Measurements from ENCODE around the gene SDS.

The SDS gene, protein sequence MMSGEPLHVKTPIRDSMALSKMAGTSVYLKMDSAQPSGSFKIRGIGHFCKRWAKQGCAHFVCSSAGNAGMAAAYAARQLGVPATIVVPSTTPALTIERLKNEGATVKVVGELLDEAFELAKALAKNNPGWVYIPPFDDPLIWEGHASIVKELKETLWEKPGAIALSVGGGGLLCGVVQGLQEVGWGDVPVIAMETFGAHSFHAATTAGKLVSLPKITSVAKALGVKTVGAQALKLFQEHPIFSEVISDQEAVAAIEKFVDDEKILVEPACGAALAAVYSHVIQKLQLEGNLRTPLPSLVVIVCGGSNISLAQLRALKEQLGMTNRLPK

GRCh38 chr12:113403435-113404415, at the start of gene SDS:
TSS of gene SDS (minus strand) at chr12:113403887. CDS start at chr12:113399708, 4,179 bp downstream.
- no peak within 1 kb of the TSS for H3K4me3 Mint-ChIP-seq
- H3K4me1 Mint-ChIP-seq, result no peaks in the 10 kb centered on the region
- no peak within 1 kb of the TSS for H3K27ac Mint-ChIP-seq
- ATAC-seq (peak; percentile 31), DNase-seq (ENCODE audit: low spot score in 2 of 2) (no peak)
- H3K9me3 Mint-ChIP-seq, result no peaks in the 10 kb centered on the region
- no peaks in the 10 kb centered on the region for H3K36me3 Mint-ChIP-seq

DNA sequence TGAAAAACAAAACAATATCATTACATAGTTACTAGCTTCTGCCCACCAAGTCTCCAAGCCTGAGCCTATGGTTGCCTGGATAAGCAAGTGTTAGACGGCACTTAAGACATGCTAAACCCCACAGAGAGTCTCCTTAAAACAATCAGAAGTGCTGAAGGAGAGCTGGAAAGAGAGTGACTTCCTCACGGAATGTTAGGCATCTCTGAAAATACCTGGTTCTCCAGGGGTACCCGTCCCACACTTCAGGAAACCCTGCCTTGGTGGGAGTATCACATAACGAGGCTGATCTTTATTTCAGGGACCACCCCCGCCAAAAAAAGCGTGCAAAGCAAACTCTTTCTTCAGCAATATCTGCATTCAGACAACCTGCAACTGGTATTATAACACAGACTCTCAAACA, 49.6 kb upstream of the SDS start:
- no peaks in the 10 kb centered on the region for H3K9me3 Mint-ChIP-seq
- no peaks in the 10 kb centered on the region for H3K36me3 Mint-ChIP-seq
- no peaks in the 10 kb centered on the region for H3K4me1 Mint-ChIP-seq
- H3K4me3 Mint-ChIP-seq, result no peak overlapping the region
- no peak overlapping the region for H3K27ac Mint-ChIP-seq
- DNase-seq (ENCODE audit: low spot score in 2 of 2) (no peak), ATAC-seq (no peak)

DNA sequence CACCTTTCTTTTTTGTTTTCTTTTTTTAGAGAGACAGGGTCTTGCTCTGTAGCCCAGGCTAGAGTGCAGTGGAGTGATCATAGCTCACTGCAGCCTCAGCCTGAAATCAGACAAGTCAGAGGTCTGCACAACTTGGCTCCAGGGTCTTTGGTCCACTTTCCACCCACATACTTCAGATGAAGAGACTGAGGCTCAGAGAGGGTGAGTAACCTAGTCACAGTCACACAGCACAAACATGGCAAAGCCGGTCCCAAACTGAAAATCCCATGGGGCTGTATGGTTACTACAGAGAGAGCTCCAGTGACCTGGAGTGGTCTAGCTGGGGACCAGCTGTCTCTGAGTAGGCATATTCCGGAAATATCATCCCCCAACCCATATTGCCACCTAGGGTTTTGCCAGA, 48.8 kb upstream of the SDS start:
- ATAC-seq (no peak), DNase-seq (ENCODE audit: low spot score in 2 of 2) (no peak)
- H3K27ac Mint-ChIP-seq, result no peak overlapping the region
- no peaks in the 10 kb centered on the region for H3K36me3 Mint-ChIP-seq
- no peaks in the 10 kb centered on the region for H3K4me1 Mint-ChIP-seq
- no peak overlapping the region for H3K4me3 Mint-ChIP-seq
- H3K9me3 Mint-ChIP-seq, result no peaks in the 10 kb centered on the region

- H3K9me3 Mint-ChIP-seq, result peaks cover 6% of the 10 kb centered on the region
- no peaks in the 10 kb centered on the region for H3K4me1 Mint-ChIP-seq
- H3K36me3 Mint-ChIP-seq, result no peaks in the 10 kb centered on the region
- H3K4me3 Mint-ChIP-seq, result no peak overlapping the region
- DNase-seq (ENCODE audit: low spot score in 2 of 2), result no peak
- no peak overlapping the region for H3K27ac Mint-ChIP-seq
- no peak for ATAC-seq
Measured at GRCh38 chr12:113449839-113450238, 46.2 kb upstream of the SDS start.

- H3K27ac Mint-ChIP-seq, result no peak overlapping the region
- H3K9me3 Mint-ChIP-seq, result peaks cover 6% of the 10 kb centered on the region
- DNase-seq (ENCODE audit: low spot score in 2 of 2) (no peak), ATAC-seq (no peak)
- no peaks in the 10 kb centered on the region for H3K36me3 Mint-ChIP-seq
- H3K4me1 Mint-ChIP-seq, result no peaks in the 10 kb centered on the region
- H3K4me3 Mint-ChIP-seq, result no peak overlapping the region
Measured at GRCh38 chr12:113449299-113449698, 45.6 kb upstream of the SDS start.

GRCh38 chr12:113448873-113449272, 45.2 kb upstream of the SDS start:
- DNase-seq (ENCODE audit: low spot score in 2 of 2) (no peak), ATAC-seq (no peak)
- Mint-ChIP-seq H3K27ac (no peak overlapping the region), H3K4me1 (no peaks in the 10 kb centered on the region), H3K4me3 (no peak overlapping the region), H3K36me3 (no peaks in the 10 kb centered on the region), H3K9me3 (peaks cover 6% of the 10 kb centered on the region)

- Mint-ChIP-seq H3K27ac (no peak overlapping the region), H3K4me1 (no peaks in the 10 kb centered on the region), H3K36me3 (no peaks in the 10 kb centered on the region), H3K4me3 (no peak overlapping the region), H3K9me3 (peaks cover 6% of the 10 kb centered on the region)
- ATAC-seq (no peak), DNase-seq (ENCODE audit: low spot score in 2 of 2) (no peak)
Measured at GRCh38 chr12:113445544-113446171, 42.0 kb upstream of the SDS start.

DNA sequence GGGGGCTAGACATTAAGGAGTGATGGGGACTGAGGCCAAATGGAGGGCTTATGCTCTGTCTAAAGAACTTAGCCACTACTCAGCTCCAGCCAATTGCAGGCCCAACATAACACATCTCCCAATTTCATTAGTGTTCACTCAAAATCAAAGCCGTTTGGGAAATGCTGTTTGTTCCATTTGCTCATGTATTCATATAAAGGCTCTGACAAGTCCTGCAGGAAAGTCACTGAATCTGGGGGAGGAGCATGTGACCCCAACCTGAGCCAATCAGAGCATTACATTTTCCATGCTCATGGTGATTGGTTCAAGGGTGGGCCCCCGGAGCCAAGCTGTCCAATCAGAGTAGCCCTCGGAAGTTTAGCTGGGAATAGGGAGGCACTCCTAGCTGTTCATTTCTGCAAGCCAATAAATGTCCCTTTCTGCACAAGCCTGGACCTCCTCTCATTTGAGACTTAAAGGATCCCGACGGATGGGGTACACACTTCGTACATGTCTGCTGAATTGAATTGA, 39.4 kb upstream of the SDS start:
- Mint-ChIP-seq H3K27ac (no peak overlapping the region), H3K36me3 (no peaks in the 10 kb centered on the region), H3K4me1 (no peaks in the 10 kb centered on the region), H3K9me3 (peaks cover 6% of the 10 kb centered on the region), H3K4me3 (no peak overlapping the region)
- ATAC-seq (no peak), DNase-seq (ENCODE audit: low spot score in 2 of 2) (no peak)

DNA sequence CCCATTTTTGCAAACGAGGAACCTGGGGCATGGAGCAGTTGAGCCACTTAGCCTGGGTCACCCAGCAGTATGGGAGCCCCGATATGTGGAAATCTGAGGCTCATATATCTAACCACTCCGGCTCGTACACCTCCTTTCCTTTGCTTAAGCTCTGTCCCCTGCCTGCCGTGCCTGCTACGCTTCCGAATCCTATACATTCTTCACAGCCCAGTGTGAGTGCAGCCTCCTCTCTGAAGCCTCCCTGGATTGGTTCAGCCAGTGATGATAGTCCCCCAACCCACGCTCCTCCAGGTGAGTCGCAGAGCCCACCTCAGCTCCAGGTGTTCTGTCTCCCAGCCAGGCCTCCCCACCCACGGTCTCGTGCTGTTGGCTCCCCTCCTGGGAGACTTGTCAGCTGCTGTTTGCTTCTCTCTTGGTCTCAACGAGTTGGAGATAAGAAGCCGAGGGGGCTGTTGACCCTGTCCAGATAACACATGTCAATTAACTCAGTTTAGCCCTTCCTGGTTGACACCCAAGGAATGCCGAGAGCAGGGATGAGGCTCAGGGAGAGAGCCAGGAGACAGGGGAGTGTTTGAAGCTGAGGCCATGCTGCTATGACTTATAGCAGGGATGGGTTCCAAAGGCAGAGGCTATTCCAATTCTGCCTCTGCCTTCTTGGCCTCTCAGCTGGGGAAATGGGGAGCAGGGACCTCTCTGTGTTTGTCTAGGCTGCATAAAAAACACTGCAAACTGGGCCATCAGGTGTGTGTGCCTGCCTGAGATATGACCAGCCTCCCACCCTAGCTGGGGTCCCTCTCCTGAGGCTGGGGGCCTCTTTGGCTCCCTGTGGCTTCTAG, 37.5 kb upstream of the SDS start:
- ATAC-seq (no peak), DNase-seq (ENCODE audit: low spot score in 2 of 2) (no peak)
- Mint-ChIP-seq H3K27ac (no peak overlapping the region), H3K4me3 (no peak overlapping the region), H3K36me3 (no peaks in the 10 kb centered on the region), H3K4me1 (no peaks in the 10 kb centered on the region), H3K9me3 (peaks cover 6% of the 10 kb centered on the region)

DNA sequence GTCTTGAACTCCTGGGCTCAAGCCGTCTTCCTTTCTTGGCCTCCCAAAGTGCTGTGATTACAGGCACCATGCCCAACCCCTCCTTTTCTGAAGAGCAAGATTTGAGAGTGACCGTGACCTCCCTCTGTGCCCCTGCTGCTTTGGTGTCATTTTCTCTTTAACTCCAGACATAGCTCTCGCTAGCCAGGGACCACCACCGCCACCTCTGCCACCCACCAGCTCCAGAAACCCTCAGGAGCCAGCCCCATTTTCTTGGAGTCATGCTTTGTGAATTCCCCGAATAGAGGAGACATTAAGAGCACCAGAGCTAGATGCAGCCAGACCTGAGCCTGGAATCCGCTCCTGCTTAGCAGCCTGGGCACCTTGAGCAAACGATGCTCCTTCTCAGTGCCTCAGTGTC, 36.6 kb upstream of the SDS start:
- DNase-seq (ENCODE audit: low spot score in 2 of 2), result no peak
- Mint-ChIP-seq H3K27ac (no peak overlapping the region), H3K36me3 (no peaks in the 10 kb centered on the region), H3K4me1 (no peaks in the 10 kb centered on the region), H3K4me3 (no peak overlapping the region), H3K9me3 (peaks cover 5% of the 10 kb centered on the region)
- ATAC-seq, result no peak

DNA sequence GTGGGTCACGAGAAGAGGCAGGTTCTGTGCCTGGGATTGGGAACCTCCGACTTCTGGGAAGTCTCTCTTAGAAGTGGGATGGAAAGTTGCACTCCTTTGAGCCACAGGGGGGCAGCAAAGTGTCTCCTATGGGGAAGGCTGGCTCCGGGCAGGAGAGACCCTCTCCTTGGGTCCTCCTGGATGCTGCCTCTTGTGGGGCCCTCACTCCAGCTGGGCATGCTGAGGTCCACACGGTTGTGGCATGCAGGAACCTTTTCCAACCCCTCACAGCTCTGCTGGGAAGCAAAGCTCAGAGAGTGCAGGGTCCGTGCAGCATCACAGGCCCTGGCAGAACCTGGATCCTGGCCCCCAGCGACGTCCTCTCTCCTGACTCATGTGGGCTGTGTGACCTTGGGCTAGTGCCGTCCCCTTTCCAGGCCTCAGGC, 35.9 kb upstream of the SDS start:
- Mint-ChIP-seq H3K36me3 (no peaks in the 10 kb centered on the region), H3K27ac (no peak overlapping the region), H3K4me3 (no peak overlapping the region), H3K4me1 (no peaks in the 10 kb centered on the region), H3K9me3 (no peaks in the 10 kb centered on the region)
- DNase-seq (ENCODE audit: low spot score in 2 of 2) (no peak), ATAC-seq (no peak)

DNA sequence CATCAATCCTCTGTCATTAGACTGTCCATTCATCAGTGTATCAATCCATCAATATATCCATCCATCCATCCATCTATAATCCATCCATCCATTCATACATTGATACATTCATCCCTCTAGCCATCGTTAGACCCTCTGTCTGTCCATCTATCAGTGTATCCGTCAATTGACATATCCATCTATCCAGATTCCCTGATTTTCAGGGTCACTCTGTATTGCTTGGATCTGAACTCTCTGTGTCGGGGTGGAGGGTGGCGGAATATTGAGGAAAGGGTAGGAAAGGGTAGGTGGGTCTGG, 35.6 kb upstream of the SDS start:
- H3K27ac Mint-ChIP-seq, result no peak overlapping the region
- no peaks in the 10 kb centered on the region for H3K9me3 Mint-ChIP-seq
- no peaks in the 10 kb centered on the region for H3K36me3 Mint-ChIP-seq
- no peak for ATAC-seq
- H3K4me3 Mint-ChIP-seq, result no peak overlapping the region
- no peak for DNase-seq (ENCODE audit: low spot score in 2 of 2)
- H3K4me1 Mint-ChIP-seq, result no peaks in the 10 kb centered on the region

GRCh38 chr12:113438523-113439300, 35.0 kb upstream of the SDS start:
- DNase-seq (ENCODE audit: low spot score in 2 of 2) (no peak), ATAC-seq (no peak)
- no peaks in the 10 kb centered on the region for H3K36me3 Mint-ChIP-seq

GRCh38 chr12:113437729-113438100, 34.0 kb upstream of the SDS start:
- H3K9me3 Mint-ChIP-seq, result no peaks in the 10 kb centered on the region
- no peaks in the 10 kb centered on the region for H3K36me3 Mint-ChIP-seq
- H3K27ac Mint-ChIP-seq, result no peak overlapping the region
- no peak for DNase-seq (ENCODE audit: low spot score in 2 of 2)
- no peaks in the 10 kb centered on the region for H3K4me1 Mint-ChIP-seq
- H3K4me3 Mint-ChIP-seq, result no peak overlapping the region
- ATAC-seq, result no peak

More at GRCh38 chr12:113438523-113439300, 35.0 kb upstream of the SDS start:
- no peak overlapping the region for H3K27ac Mint-ChIP-seq
- H3K9me3 Mint-ChIP-seq, result no peaks in the 10 kb centered on the region
- no peaks in the 10 kb centered on the region for H3K4me1 Mint-ChIP-seq
- H3K4me3 Mint-ChIP-seq, result no peak overlapping the region
